Head of caudate nucleus (tissue), 42 donors: ENCODE measurements around the gene OR4N5.

Source experiments
- DNase-seq, 42 donors: peaks; one replicate each; pipeline versions ENCODE4 v3.0.0 to v3.0.0-alpha.2; 2020 to 2021; ENCODE audit warnings: mixed read lengths in 7 of 42
- intact Hi-C: fragments of 100-400 bp; cut with DNase I; formaldehyde crosslinking; loops from one replicate; pipeline ENCODE4 v1.15.0; 2022

OR4N5 gene

GRCh38 chr14:20191396-20191795, 52.8 kb downstream of the OR4N5 start:
- DNase-seq: no peak
- intact Hi-C loops: no loop called here

GRCh38 chr14:20194101-20194500, 55.5 kb downstream of the OR4N5 start:
- DNase-seq: peak in 1 of 42 donors; percentile 6
- intact Hi-C loops: no loop called here
